Endothelial cell of umbilical vein (primary cell): ENCODE results near the gene XYLB. TPM values are rescaled to one million over a fixed set of nuclear protein-coding genes. Genes with fewer than 3 reads are reported as not detected.

Source experiments
- BruUV-seq: library from RNA; stranded (reverse); fragments of 400-500 nt; replicated peaks from 2 replicates; lab custom pipeline; 2021; lab: Mats Ljungman, UMichigan
- CTCF ChIA-PET: fragments of 300-600, 350-600 bp; sonication (Branson Sonifier 250); formaldehyde crosslinking; loops from one replicate; lab custom pipeline; 2021; ENCODE audit warnings: antibody characterized with exemption, inconsistent platforms; lab: Charles Lee
- POLR2A ChIA-PET: fragments of 300-600, 350-600 bp; sonication (Branson Sonifier 250); formaldehyde crosslinking; loops from one replicate; lab custom pipeline; 2021; ENCODE audit warnings: antibody characterized with exemption, inconsistent platforms; lab: Charles Lee
- DNase-seq: peaks from one replicate; pipeline ENCODE4 v3.0.0-alpha.2; 2011; ENCODE audit warnings: low read depth, low spot score
- FAIRE-seq: peaks from 2 replicates; lab custom pipeline; 2011; peaks lifted over from hg19 to GRCh38; lab: Jason Lieb, UNC
- H2AFZ ChIP-seq: 2 replicates; pipeline ENCODE4 v1.6.0; 2012; ENCODE audit warnings: low read depth, low read length, control low read depth, inconsistent platforms
- H3K27ac ChIP-seq: 2 replicates; pipeline ENCODE4 v1.5.1; 2011; ENCODE audit warnings: low read depth, mild to moderate bottlenecking, control low read depth, low read length, moderate library complexity; ENCODE audit not compliant: insufficient read depth
- H3K27me3 ChIP-seq, 2 experiments: 2 replicates each; pipeline versions ENCODE4 v1.6.0 to v1.6.1; 2011; ENCODE audit warnings: low read length in 2 of 2, mixed read lengths in 1 of 2; ENCODE audit not compliant: control insufficient read depth in 2 of 2, insufficient read depth in 2 of 2
- H3K36me3 ChIP-seq, 2 experiments: 2 replicates in 1 of 2; 3 replicates in 1 of 2; pipeline ENCODE4 v1.5.1; 2011; ENCODE audit warnings: low read length in 2 of 2, mild to moderate bottlenecking in 1 of 2, moderate library complexity in 1 of 2; ENCODE audit not compliant: control insufficient read depth in 2 of 2, insufficient read depth in 2 of 2; ENCODE audit errors: extremely low read depth in 1 of 2
- H3K4me1 ChIP-seq: 3 replicates; pipeline ENCODE4 v1.5.1; 2011; ENCODE audit warnings: mild to moderate bottlenecking, low read length; ENCODE audit not compliant: control insufficient read depth, insufficient read depth; ENCODE audit errors: extremely low read depth
- H3K4me2 ChIP-seq: 2 replicates; pipeline ENCODE4 v1.6.1; 2011; ENCODE audit warnings: low read length, control low read depth, mixed read lengths; ENCODE audit not compliant: insufficient read depth
- H3K4me3 ChIP-seq, 3 experiments: fragments of 200-600 bp in 1 of 3; sonication (generic), shearing (Covaris generic) in 1 of 3; replicated peaks in 1 of 3; 2 replicates each; pipeline ENCODE4 v1.5.1; 2011 to 2016; ENCODE audit warnings: control low read depth in 3 of 3, low read length in 3 of 3, mild to moderate bottlenecking in 2 of 3, inconsistent platforms in 1 of 3, low read depth in 1 of 3, moderate library complexity in 1 of 3; ENCODE audit not compliant: insufficient read depth in 1 of 3
- H3K79me2 ChIP-seq: 2 replicates; pipeline ENCODE4 v1.6.0; 2012; ENCODE audit warnings: low read length, inconsistent platforms; ENCODE audit not compliant: control insufficient read depth, insufficient read depth
- H3K9ac ChIP-seq: replicated peaks from 2 replicates; pipeline ENCODE3; 2011; ENCODE audit warnings: low read length, control low read depth; ENCODE audit not compliant: insufficient read depth; ENCODE audit errors: extremely low read depth
- H3K9me1 ChIP-seq: replicated peaks from 3 replicates; pipeline ENCODE4 v1.6.0; 2011; ENCODE audit warnings: mild to moderate bottlenecking, low read length; ENCODE audit not compliant: control insufficient read depth, insufficient read depth; ENCODE audit errors: extremely low read depth
- H3K9me3 ChIP-seq: replicated peaks from 2 replicates; pipeline ENCODE4 v1.5.1; 2012; ENCODE audit warnings: low read length, inconsistent platforms; ENCODE audit not compliant: control insufficient read depth, insufficient read depth
- H4K20me1 ChIP-seq: replicated peaks from 2 replicates; pipeline ENCODE3; 2011; ENCODE audit warnings: mild to moderate bottlenecking, low read length; ENCODE audit not compliant: control insufficient read depth, insufficient read depth; ENCODE audit errors: extremely low read depth
- EZH2 ChIP-seq: IDR thresholded peaks from 2 replicates; pipeline ENCODE4 v1.6.1; 2012; ENCODE audit warnings: borderline replicate concordance, low read depth, mild to moderate bottlenecking, moderate library complexity, low read length, inconsistent platforms; ENCODE audit not compliant: severe bottlenecking
- GATA2 ChIP-seq: IDR thresholded peaks from 2 replicates; pipeline ENCODE4 v1.7.0; 2011; ENCODE audit warnings: low read depth, mild to moderate bottlenecking, moderate library complexity, mixed read lengths, low read length; ENCODE audit not compliant: insufficient read length, insufficient read depth
- JUN ChIP-seq: IDR thresholded peaks from 2 replicates; pipeline ENCODE4 v1.6.1; 2011; ENCODE audit warnings: borderline replicate concordance, low read depth; ENCODE audit not compliant: insufficient read length, insufficient read depth
- MYC ChIP-seq: IDR thresholded peaks from one replicate; pipeline ENCODE4 v1.6.1; 2011; ENCODE audit warnings: mild to moderate bottlenecking, low read depth, low read length
- POLR2A ChIP-seq: IDR thresholded peaks from 2 replicates; pipeline ENCODE4 v1.6.1; 2012; ENCODE audit warnings: low read depth, mild to moderate bottlenecking, control low read depth, low read length
- POLR2AphosphoS5 ChIP-seq: IDR thresholded peaks from 2 replicates; pipeline ENCODE4 v1.6.1; 2012; ENCODE audit warnings: low read depth, mild to moderate bottlenecking, control low read depth, low read length, moderate library complexity; ENCODE audit not compliant: insufficient read depth
- dilution Hi-C: fragments of 300-500 bp; cut with MboI; formaldehyde crosslinking; loops from one replicate; pipeline ENCODE4 v1.15.0; 2019; ENCODE audit warnings: low sequenced_read_pairs; ENCODE audit not compliant: extremely low pct_ligation_motif_present
- intact Hi-C: fragments of 100-400 bp; cut with micrococcal nuclease; formaldehyde crosslinking; loops from one replicate; pipeline ENCODE4 v1.10.0; 2022
- polyA plus RNA-seq, 4 experiments: library from polyadenylated mRNA; depleted of rRNA in 3 of 4; stranded (reverse) in 3 of 4; unstranded in 1 of 4; fragments of >200 nt; gene quantifications; 2 replicates each; pipeline versions ENCODE4 v1.2.1 to v1.2.3, GENCODE V29; 2011 to 2012; ENCODE audit warnings: missing spikeins in 1 of 4
- total RNA-seq: library from RNA; stranded (reverse); gene quantifications from 2 replicates; pipeline ENCODE4 v1.2.3, GENCODE V29; 2021
- TF ChIP-seq, protein P1 (sequence below), 2 donors: IDR thresholded peaks; 1 replicate in 1 of 2; 2 replicates in 1 of 2; pipeline ENCODE4 v1.5.1; 2011; ENCODE audit warnings: low read length in 2 of 2, mild to moderate bottlenecking in 2 of 2, moderate library complexity in 2 of 2, control low read depth in 1 of 2, inconsistent platforms in 1 of 2, low read depth in 1 of 2; ENCODE audit not compliant: insufficient read depth in 1 of 2; ENCODE audit errors: extremely low read depth in 1 of 2
- TF ChIP-seq, protein P2 (sequence below): IDR thresholded peaks from 2 replicates; pipeline ENCODE4 v1.6.1; 2011; ENCODE audit not compliant: insufficient read depth, insufficient read length

Gene XYLB
- total and polyA plus RNA-seq, 2 donors (not counting 3 experiments of a cell fraction or from before 2014, with no cell fraction given) = 3.7 to 4.3 TPM

DNA sequence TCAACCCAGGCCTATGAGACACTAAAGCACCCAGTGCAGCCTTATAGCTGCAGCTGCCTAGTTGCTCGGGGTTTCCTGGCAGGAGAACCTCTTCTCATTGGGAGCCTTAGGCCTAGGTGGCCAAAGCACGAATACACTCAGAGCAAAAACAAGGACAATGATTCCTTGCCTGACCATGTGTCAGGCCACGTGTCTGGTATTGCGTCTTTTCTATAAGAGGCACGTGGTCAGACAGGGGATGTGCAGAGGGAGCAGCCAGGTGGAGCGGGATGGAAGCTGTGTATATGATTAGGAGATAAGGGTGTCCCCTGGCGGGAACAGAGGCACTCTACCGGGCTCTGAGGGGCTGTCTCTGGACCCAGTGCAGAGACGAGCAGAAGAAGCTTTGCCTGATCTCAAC lies 38.1 kb upstream of the XYLB start:
- H4K20me1 ChIP-seq = no peaks in the 10 kb centered on the region
- no TSS peak for BruUV-seq
- dilution Hi-C loops = no loop called here
- no peaks in the 10 kb centered on the region for H3K9me3 ChIP-seq
- H2AFZ ChIP-seq = no peak overlapping the region
- TF ChIP-seq MYC (no peak), POLR2AphosphoS5 (no peak), GATA2 (no peak), EZH2 (no peak), POLR2A (no peak), JUN (no peak)
- TF ChIP-seq, protein P1, sequence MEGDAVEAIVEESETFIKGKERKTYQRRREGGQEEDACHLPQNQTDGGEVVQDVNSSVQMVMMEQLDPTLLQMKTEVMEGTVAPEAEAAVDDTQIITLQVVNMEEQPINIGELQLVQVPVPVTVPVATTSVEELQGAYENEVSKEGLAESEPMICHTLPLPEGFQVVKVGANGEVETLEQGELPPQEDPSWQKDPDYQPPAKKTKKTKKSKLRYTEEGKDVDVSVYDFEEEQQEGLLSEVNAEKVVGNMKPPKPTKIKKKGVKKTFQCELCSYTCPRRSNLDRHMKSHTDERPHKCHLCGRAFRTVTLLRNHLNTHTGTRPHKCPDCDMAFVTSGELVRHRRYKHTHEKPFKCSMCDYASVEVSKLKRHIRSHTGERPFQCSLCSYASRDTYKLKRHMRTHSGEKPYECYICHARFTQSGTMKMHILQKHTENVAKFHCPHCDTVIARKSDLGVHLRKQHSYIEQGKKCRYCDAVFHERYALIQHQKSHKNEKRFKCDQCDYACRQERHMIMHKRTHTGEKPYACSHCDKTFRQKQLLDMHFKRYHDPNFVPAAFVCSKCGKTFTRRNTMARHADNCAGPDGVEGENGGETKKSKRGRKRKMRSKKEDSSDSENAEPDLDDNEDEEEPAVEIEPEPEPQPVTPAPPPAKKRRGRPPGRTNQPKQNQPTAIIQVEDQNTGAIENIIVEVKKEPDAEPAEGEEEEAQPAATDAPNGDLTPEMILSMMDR (IDR thresholded peaks at IDR 0.05; ENCODE audit: extremely low read depth in 1 of 2, insufficient read depth in 1 of 2, low read depth in 1 of 2, low read length in 2 of 2) = no peak
- TF ChIP-seq, protein P2, sequence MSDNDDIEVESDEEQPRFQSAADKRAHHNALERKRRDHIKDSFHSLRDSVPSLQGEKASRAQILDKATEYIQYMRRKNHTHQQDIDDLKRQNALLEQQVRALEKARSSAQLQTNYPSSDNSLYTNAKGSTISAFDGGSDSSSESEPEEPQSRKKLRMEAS = no peak
- H3K36me3 ChIP-seq = no peaks in the 10 kb centered on the region
- no peaks in the 10 kb centered on the region for H3K4me1 ChIP-seq
- H3K27ac ChIP-seq = no peak overlapping the region
- CTCF ChIA-PET = interaction anchor here (1.4 kb wide), 1 partner anchor 11 kb away, joined by 4 read pairs; no protein-coding TSS in a partner anchor
- no peaks in the 10 kb centered on the region for H3K79me2 ChIP-seq
- no peaks in the 10 kb centered on the region for H3K9me1 ChIP-seq
- no peak overlapping the region for H3K4me3 ChIP-seq
- DNase-seq (no peak), FAIRE-seq (no peak)
- H3K4me2 ChIP-seq = no peak overlapping the region
- POLR2A ChIA-PET = no interaction called here
- no peak overlapping the region for H3K9ac ChIP-seq
- peaks cover 0 to 3% of the 10 kb centered on the region in 2 experiments for H3K27me3 ChIP-seq
- intact Hi-C loops = no loop called here
